Neural progenitor cell (in vitro differentiated cells): ENCODE data around the gene TPGS1. TPM values are rescaled to one million over a fixed set of nuclear protein-coding genes. Genes with fewer than 3 reads are reported as not detected.

Experiments used
- DNase-seq: peaks from one replicate; pipeline ENCODE4 v3.0.0-alpha.2; 2016; ENCODE audit warnings: low spot score
- H2AFZ ChIP-seq: fragments of 200-600 bp; sonication (generic); replicated peaks from 2 replicates; pipeline ENCODE4 v1.6.1; 2016; ENCODE audit warnings: antibody characterized with exemption
- H3F3A ChIP-seq: fragments of 200-600 bp; sonication (generic); 2 replicates; pipeline ENCODE4 v1.6.1; 2016; ENCODE audit warnings: antibody characterized with exemption, low read depth
- H3K27ac ChIP-seq: fragments of 200-600 bp; sonication (generic); 2 replicates; pipeline ENCODE4 v1.5.1; 2016; ENCODE audit warnings: mild to moderate bottlenecking
- H3K27me3 ChIP-seq: fragments of 200-600 bp; sonication (generic); 2 replicates; pipeline ENCODE4 v1.6.1; 2016; ENCODE audit warnings: mild to moderate bottlenecking, moderate library complexity
- H3K36me3 ChIP-seq: fragments of 200-600 bp; sonication (generic); 2 replicates; pipeline ENCODE4 v1.5.1; 2016
- H3K4me1 ChIP-seq: fragments of 200-600 bp; sonication (generic); 2 replicates; pipeline ENCODE4 v1.6.1; 2016; ENCODE audit warnings: mixed run types
- H3K4me2 ChIP-seq: fragments of 200-600 bp; sonication (generic); 2 replicates; pipeline ENCODE4 v1.6.1; 2016
- H3K4me3 ChIP-seq: fragments of 200-600 bp; sonication (generic); 2 replicates; pipeline ENCODE4 v1.5.1; 2016
- H3K79me2 ChIP-seq: fragments of 200-600 bp; sonication (generic); 2 replicates; pipeline ENCODE4 v1.6.1; 2016; ENCODE audit warnings: low read depth
- H3K9ac ChIP-seq: fragments of 200-600 bp; sonication (generic); 2 replicates; pipeline ENCODE4 v1.6.1; 2016
- H3K9me3 ChIP-seq: fragments of 200-600 bp; sonication (generic); 2 replicates; pipeline ENCODE4 v1.5.1; 2016; ENCODE audit warnings: low read depth
- H4K20me1 ChIP-seq: fragments of 200-600 bp; sonication (generic); 2 replicates; pipeline ENCODE4 v1.6.1; 2016; ENCODE audit warnings: low read depth
- H3K27ac Mint-ChIP-seq: 3 replicates; pipeline ENCODE4 v1.8.0; 2021; ENCODE audit warnings: mixed read lengths
- H3K27me3 Mint-ChIP-seq: 2 replicates; pipeline ENCODE4 v1.8.0; 2022; ENCODE audit warnings: low read depth, mild to moderate bottlenecking, inconsistent platforms, moderate library complexity, mixed read lengths; ENCODE audit not compliant: insufficient read depth
- H3K36me3 Mint-ChIP-seq: 3 replicates; pipeline ENCODE4 v1.8.0; 2021; ENCODE audit warnings: mixed read lengths
- H3K4me1 Mint-ChIP-seq: 3 replicates; pipeline ENCODE4 v1.8.0; 2021; ENCODE audit warnings: mixed read lengths
- H3K4me3 Mint-ChIP-seq: 3 replicates; pipeline ENCODE4 v1.8.0; 2021; ENCODE audit warnings: mild to moderate bottlenecking, moderate library complexity, mixed read lengths
- H3K9me3 Mint-ChIP-seq: 3 replicates; pipeline ENCODE4 v1.8.0; 2020; ENCODE audit warnings: mixed read lengths
- CTCF ChIP-seq: fragments of 200-600 bp; sonication (generic); IDR thresholded peaks from 2 replicates; pipeline ENCODE4 v1.5.1; 2017; ENCODE audit warnings: antibody characterized with exemption, mild to moderate bottlenecking
- EZH2 ChIP-seq: fragments of 200-600 bp; sonication (generic); IDR thresholded peaks from 2 replicates; pipeline ENCODE4 v1.6.1; 2017; ENCODE audit warnings: antibody characterized with exemption, mild to moderate bottlenecking, moderate library complexity
- EZH2phosphoT487 ChIP-seq: fragments of 200-600 bp; sonication (generic); IDR thresholded peaks from 2 replicates; pipeline ENCODE4 v1.6.1; 2017; ENCODE audit warnings: antibody characterized with exemption
- total RNA-seq: library from RNA; depleted of rRNA; stranded (reverse); fragments of >200 nt; gene quantifications from 2 replicates; pipeline ENCODE4 v1.2.3, GENCODE V29; 2015; ENCODE audit warnings: low replicate concordance

Gene TPGS1
- total RNA-seq, 1 donor from 2014 or later, result 9.4 TPM

GRCh38 chr19:560121-560520 is 52.8 kb downstream of the TPGS1 start:
- H3K9me3 ChIP-seq, result no peaks in the 10 kb centered on the region
- H3K4me3 ChIP-seq, result no peak overlapping the region
- H3K9me3 Mint-ChIP-seq, result peaks cover 19% of the 10 kb centered on the region
- H3K27me3 ChIP-seq, result no peaks in the 10 kb centered on the region
- no peak overlapping the region for H3K4me3 Mint-ChIP-seq
- peaks cover 11% of the 10 kb centered on the region for H3K4me1 Mint-ChIP-seq
- H3K36me3 Mint-ChIP-seq, result peaks cover 23% of the 10 kb centered on the region
- H3K36me3 ChIP-seq, result no peaks in the 10 kb centered on the region
- no peak overlapping the region for H3K27ac Mint-ChIP-seq
- TF ChIP-seq EZH2, result no peak
- TF ChIP-seq CTCF, result no peak
- no peak for TF ChIP-seq EZH2phosphoT487
- no peaks in the 10 kb centered on the region for H4K20me1 ChIP-seq
- H3K27me3 Mint-ChIP-seq, result peaks cover 6% of the 10 kb centered on the region
- H3K4me2 ChIP-seq, result no peak overlapping the region
- no peaks in the 10 kb centered on the region for H3F3A ChIP-seq
- no peak overlapping the region for H3K9ac ChIP-seq
- no peak overlapping the region for H3K27ac ChIP-seq
- no peak for DNase-seq
- H3K79me2 ChIP-seq, result no peaks in the 10 kb centered on the region
- H2AFZ ChIP-seq, result no peak overlapping the region
- H3K4me1 ChIP-seq, result peaks cover 5% of the 10 kb centered on the region

DNA sequence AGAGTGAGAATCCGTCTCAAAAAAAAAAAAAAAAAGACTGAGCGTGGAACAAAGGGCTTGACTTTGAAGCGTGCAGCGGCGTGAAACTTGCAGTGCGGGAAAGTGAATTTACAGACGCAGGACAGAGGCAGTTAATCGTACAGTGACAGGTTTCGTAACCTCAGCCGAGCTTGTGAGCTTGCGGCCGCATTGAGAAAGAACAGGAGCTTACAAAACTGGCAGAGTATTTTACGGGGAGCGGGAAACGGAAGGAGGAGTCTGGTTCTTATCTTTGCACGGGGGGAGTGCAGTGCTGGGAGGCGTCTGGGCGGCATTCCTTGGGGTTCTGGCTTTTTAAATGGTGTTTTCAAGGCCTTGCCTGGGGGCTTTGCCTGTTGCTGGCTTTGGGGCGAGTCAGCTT is 59.1 kb downstream of the TPGS1 start:
- peaks cover 33% of the 10 kb centered on the region for H3K36me3 Mint-ChIP-seq
- Histone ChIP-seq H4K20me1 (no peaks in the 10 kb centered on the region), H3K9me3 (no peaks in the 10 kb centered on the region), H3K4me3 (no peak overlapping the region), H3K4me1 (no peaks in the 10 kb centered on the region), H3K36me3 (no peaks in the 10 kb centered on the region), H3K27ac (no peak overlapping the region), H3F3A (peaks cover 12% of the 10 kb centered on the region), H2AFZ (no peak overlapping the region), H3K9ac (no peak overlapping the region), H3K4me2 (no peak overlapping the region), H3K27me3 (peaks cover 7% of the 10 kb centered on the region), H3K79me2 (no peaks in the 10 kb centered on the region)
- H3K4me3 Mint-ChIP-seq, result no peak overlapping the region
- no peak for DNase-seq
- H3K9me3 Mint-ChIP-seq, result peaks cover 28% of the 10 kb centered on the region
- peaks cover 10% of the 10 kb centered on the region for H3K27me3 Mint-ChIP-seq
- TF ChIP-seq CTCF, result no peak
- no peak for TF ChIP-seq EZH2
- TF ChIP-seq EZH2phosphoT487, result no peak
- H3K4me1 Mint-ChIP-seq, result peaks cover 11% of the 10 kb centered on the region
- H3K27ac Mint-ChIP-seq, result no peak overlapping the region

- H3K36me3 Mint-ChIP-seq, result peaks cover 31% of the 10 kb centered on the region
Observed at GRCh38 chr19:566844-567243, 59.5 kb downstream of the TPGS1 start.

More at GRCh38 chr19:566844-567243, 59.5 kb downstream of the TPGS1 start:
- Histone ChIP-seq H3K79me2 (no peaks in the 10 kb centered on the region), H2AFZ (no peak overlapping the region), H3K4me1 (no peaks in the 10 kb centered on the region), H3K27me3 (peaks cover 8% of the 10 kb centered on the region), H3F3A (peaks cover 16% of the 10 kb centered on the region), H3K9me3 (no peaks in the 10 kb centered on the region), H4K20me1 (no peaks in the 10 kb centered on the region), H3K36me3 (no peaks in the 10 kb centered on the region), H3K4me2 (no peak overlapping the region), H3K9ac (no peak overlapping the region), H3K4me3 (no peak overlapping the region), H3K27ac (no peak overlapping the region)
- TF ChIP-seq EZH2 (no peak), EZH2phosphoT487 (no peak), CTCF (no peak)
- Mint-ChIP-seq H3K4me3 (peak overlapping the region; percentile 50), H3K4me1 (peaks cover 11% of the 10 kb centered on the region), H3K27me3 (peaks cover 11% of the 10 kb centered on the region), H3K27ac (peak overlapping the region; percentile 74), H3K9me3 (peaks cover 27% of the 10 kb centered on the region)
- no peak for DNase-seq
